Jurkat, Clone E6-1 (cell line): ENCODE results near the gene XAF1. TPM values are rescaled to one million over a fixed set of nuclear protein-coding genes. Genes with fewer than 3 reads are reported as not detected.
"Not testable (repeated sequence)": the region's sequence is repeated elsewhere in the genome, so short reads cannot be mapped to it uniquely, and the experiment has no call there.

Source experiments
- DNase-seq: peaks from one replicate; pipeline ENCODE4 v3.0.0-alpha.2; 2011; ENCODE audit warnings: low read depth, low spot score
- H3K4me3 ChIP-seq: 2 replicates; pipeline ENCODE4 v1.5.1; 2011; ENCODE audit warnings: mild to moderate bottlenecking, low read length, control low read depth, moderate library complexity
- polyA plus RNA-seq: library from polyadenylated mRNA; unstranded; fragments of >200 nt; gene quantifications from one replicate; pipeline ENCODE4 v1.2.1, GENCODE V29; 2012; ENCODE audit warnings: missing spikeins; ENCODE audit not compliant: insufficient read length, insufficient read depth

XAF1 gene
- polyA plus RNA-seq: 2.3 TPM

- H3K4me3 ChIP-seq: peak within 1 kb of the TSS; percentile 78
- DNase-seq: peak; percentile 66
Measured at GRCh38 chr17:6755731-6756184, at the start of gene XAF1. Gene XAF1 (plus strand): TSS chr17:6756046. CDS start chr17:6756079, 33 bp downstream.

- no peak overlapping the region for H3K4me3 ChIP-seq
- DNase-seq: no peak
Measured at GRCh38 chr17:6706499-6706898, 49.3 kb upstream of the XAF1 start.

GRCh38 chr17:6706996-6707395 lies 48.9 kb upstream of the XAF1 start:
- no peak overlapping the region for H3K4me3 ChIP-seq
- no peak for DNase-seq

- DNase-seq: no peak
- H3K4me3 ChIP-seq: no peak overlapping the region
Measured at GRCh38 chr17:6708357-6708961, 47.4 kb upstream of the XAF1 start.

GRCh38 chr17:6710317-6710716 lies 45.5 kb upstream of the XAF1 start:
- H3K4me3 ChIP-seq: no peak overlapping the region
- DNase-seq: no peak

- no peak for DNase-seq
- H3K4me3 ChIP-seq: no peak overlapping the region
Measured at GRCh38 chr17:6711081-6711674, 44.7 kb upstream of the XAF1 start.

- no peak overlapping the region for H3K4me3 ChIP-seq
- no peak for DNase-seq
Measured at GRCh38 chr17:6711681-6712057, 44.2 kb upstream of the XAF1 start.

GRCh38 chr17:6712058-6712853 lies 43.6 kb upstream of the XAF1 start:
- no peak for DNase-seq
- H3K4me3 ChIP-seq: no peak overlapping the region

GRCh38 chr17:6712854-6713129 lies 43.1 kb upstream of the XAF1 start:
- H3K4me3 ChIP-seq: peak overlapping the region; percentile 32

GRCh38 chr17:6713130-6713917 lies 42.5 kb upstream of the XAF1 start, which contains the start of gene SLC13A5:
Gene SLC13A5 (minus strand): TSS chr17:6713369. CDS start chr17:6713333, 36 bp downstream.
- peak within 1 kb of the TSS; percentile 32 for H3K4me3 ChIP-seq

More at GRCh38 chr17:6712854-6713129, 43.1 kb upstream of the XAF1 start:
- no peak for DNase-seq

GRCh38 chr17:6713918-6714271 lies 42.0 kb upstream of the XAF1 start:
- DNase-seq: no peak
- H3K4me3 ChIP-seq: no peak overlapping the region; the same call in 1 of the 2 replicates

More at GRCh38 chr17:6713130-6713917, 42.5 kb upstream of the XAF1 start, which contains the start of gene SLC13A5:
- no peak for DNase-seq

- no peak overlapping the region for H3K4me3 ChIP-seq
- no peak for DNase-seq
Measured at GRCh38 chr17:6714315-6714874, 41.5 kb upstream of the XAF1 start.

- H3K4me3 ChIP-seq: no peak overlapping the region
- DNase-seq: no peak
Measured at GRCh38 chr17:6716736-6717135, 39.1 kb upstream of the XAF1 start.

- no peak overlapping the region for H3K4me3 ChIP-seq
- no peak for DNase-seq
Measured at GRCh38 chr17:6721744-6722143, 34.1 kb upstream of the XAF1 start.

- no peak for DNase-seq
- no peak overlapping the region for H3K4me3 ChIP-seq
Measured at GRCh38 chr17:6724009-6724408, 31.8 kb upstream of the XAF1 start.

- no peak overlapping the region for H3K4me3 ChIP-seq
- DNase-seq: no peak
Measured at GRCh38 chr17:6729531-6729930, 26.3 kb upstream of the XAF1 start.

GRCh38 chr17:6746665-6747064 lies 9.2 kb upstream of the XAF1 start:
- not testable (repeated sequence) for DNase-seq, H3K4me3 ChIP-seq

- no peak overlapping the region for H3K4me3 ChIP-seq
- no peak for DNase-seq
Measured at GRCh38 chr17:6748617-6749016, 7.2 kb upstream of the XAF1 start.

- H3K4me3 ChIP-seq: no peak overlapping the region
- DNase-seq: peak; percentile 42
Measured at GRCh38 chr17:6749519-6749918, 6.3 kb upstream of the XAF1 start.
